ENCODE results near the gene TICAM2.

The TICAM2 gene

GRCh38 chr5:115584501-115584900, 17.8 kb downstream of the TICAM2 start:
- TF ChIP-seq, protein P1, sequence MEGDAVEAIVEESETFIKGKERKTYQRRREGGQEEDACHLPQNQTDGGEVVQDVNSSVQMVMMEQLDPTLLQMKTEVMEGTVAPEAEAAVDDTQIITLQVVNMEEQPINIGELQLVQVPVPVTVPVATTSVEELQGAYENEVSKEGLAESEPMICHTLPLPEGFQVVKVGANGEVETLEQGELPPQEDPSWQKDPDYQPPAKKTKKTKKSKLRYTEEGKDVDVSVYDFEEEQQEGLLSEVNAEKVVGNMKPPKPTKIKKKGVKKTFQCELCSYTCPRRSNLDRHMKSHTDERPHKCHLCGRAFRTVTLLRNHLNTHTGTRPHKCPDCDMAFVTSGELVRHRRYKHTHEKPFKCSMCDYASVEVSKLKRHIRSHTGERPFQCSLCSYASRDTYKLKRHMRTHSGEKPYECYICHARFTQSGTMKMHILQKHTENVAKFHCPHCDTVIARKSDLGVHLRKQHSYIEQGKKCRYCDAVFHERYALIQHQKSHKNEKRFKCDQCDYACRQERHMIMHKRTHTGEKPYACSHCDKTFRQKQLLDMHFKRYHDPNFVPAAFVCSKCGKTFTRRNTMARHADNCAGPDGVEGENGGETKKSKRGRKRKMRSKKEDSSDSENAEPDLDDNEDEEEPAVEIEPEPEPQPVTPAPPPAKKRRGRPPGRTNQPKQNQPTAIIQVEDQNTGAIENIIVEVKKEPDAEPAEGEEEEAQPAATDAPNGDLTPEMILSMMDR (IDR thresholded peaks at IDR 0.05; ENCODE audit: control insufficient read depth, extremely low read depth, insufficient read depth): no peak
- DNase-seq (ENCODE audit: low read depth): no peak
- H3K4me3 ChIP-seq (ENCODE audit: low read depth, low read length): no peak overlapping the region

- no peak overlapping the region for H3K4me3 ChIP-seq (ENCODE audit: low read depth, low read length)
- TF ChIP-seq, protein P1 (IDR thresholded peaks at IDR 0.05; ENCODE audit: control insufficient read depth, extremely low read depth, insufficient read depth): no peak
- no peak for DNase-seq (ENCODE audit: low read depth)
Observed at GRCh38 chr5:115583474-115583873, 18.8 kb downstream of the TICAM2 start.

DNA sequence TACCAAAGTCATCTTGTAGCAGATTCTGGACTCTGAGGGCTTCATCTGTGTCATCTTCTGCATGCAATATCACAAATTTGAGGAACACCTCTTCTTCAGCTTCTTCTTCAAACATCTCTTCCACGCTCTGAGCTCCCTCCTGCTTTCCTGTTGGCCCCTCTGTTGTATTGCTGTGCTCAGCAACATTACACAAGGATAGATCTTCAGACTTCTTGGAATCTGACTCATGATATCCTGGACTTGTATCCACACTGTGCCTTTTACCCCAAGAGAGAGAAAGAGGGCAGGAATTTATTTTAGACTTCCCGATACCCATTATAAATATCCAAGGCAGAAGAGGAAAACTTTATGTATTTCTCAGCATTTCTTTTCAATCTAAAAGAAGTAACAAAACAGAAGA, 21.3 kb downstream of the TICAM2 start:
- DNase-seq (ENCODE audit: low read depth): no peak
- no peak overlapping the region for H3K4me3 ChIP-seq (ENCODE audit: low read depth, low read length)
- TF ChIP-seq, protein P1 (IDR thresholded peaks at IDR 0.05; ENCODE audit: control insufficient read depth, extremely low read depth, insufficient read depth): no peak

DNA sequence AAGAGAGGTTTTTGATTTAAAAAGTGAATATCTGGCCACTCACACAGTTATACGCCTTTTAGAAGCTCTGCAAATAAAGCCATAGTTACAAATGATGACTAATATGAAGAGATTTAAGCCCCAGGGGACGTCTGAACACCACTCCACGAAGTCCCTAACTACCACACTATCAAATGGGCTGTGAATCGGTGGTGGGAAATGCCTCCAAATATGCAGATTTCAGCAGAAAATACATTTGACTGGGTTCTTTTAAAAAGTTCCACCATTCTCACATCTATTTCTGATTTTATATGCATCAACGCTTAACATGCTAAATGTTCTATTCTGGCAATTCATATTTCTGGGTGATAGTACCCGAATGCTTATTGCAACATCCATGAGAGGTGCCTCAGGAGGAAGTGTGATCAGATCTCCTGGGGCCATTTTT, 22.5 kb downstream of the TICAM2 start:
- TF ChIP-seq, protein P1 (IDR thresholded peaks at IDR 0.05; ENCODE audit: control insufficient read depth, extremely low read depth, insufficient read depth): no peak
- H3K4me3 ChIP-seq (ENCODE audit: low read depth, low read length): no peak overlapping the region
- DNase-seq (ENCODE audit: low read depth): no peak

- no peak for DNase-seq (ENCODE audit: low read depth)
- TF ChIP-seq, protein P1 (IDR thresholded peaks at IDR 0.05; ENCODE audit: control insufficient read depth, extremely low read depth, insufficient read depth): no peak
Observed at GRCh38 chr5:115579216-115579615, 23.1 kb downstream of the TICAM2 start.

GRCh38 chr5:115578657-115579056, 23.6 kb downstream of the TICAM2 start:
- no peak for DNase-seq (ENCODE audit: low read depth)
- no peak overlapping the region for H3K4me3 ChIP-seq (ENCODE audit: low read depth, low read length)
- TF ChIP-seq, protein P1 (IDR thresholded peaks at IDR 0.05; ENCODE audit: control insufficient read depth, extremely low read depth, insufficient read depth): no peak

More at GRCh38 chr5:115579216-115579615, 23.1 kb downstream of the TICAM2 start:
- no peak overlapping the region for H3K4me3 ChIP-seq (ENCODE audit: low read depth, low read length)

- no peak overlapping the region for H3K4me3 ChIP-seq (ENCODE audit: low read depth, low read length)
- TF ChIP-seq, protein P1 (IDR thresholded peaks at IDR 0.05; ENCODE audit: control insufficient read depth, extremely low read depth, insufficient read depth): no peak
- no peak for DNase-seq (ENCODE audit: low read depth)
Observed at GRCh38 chr5:115577741-115578140, 24.5 kb downstream of the TICAM2 start.
